ENCODE data around the gene LEF1.

The LEF1 gene

GRCh38 chr4:108109997-108110416 is 58.7 kb downstream of the LEF1 start:
- no peak for DNase-seq (ENCODE audit: low read depth)

GRCh38 chr4:108109111-108109510 is 59.6 kb downstream of the LEF1 start:
- no peak for DNase-seq (ENCODE audit: low read depth)

GRCh38 chr4:108107729-108108382 is 60.9 kb downstream of the LEF1 start:
- DNase-seq (ENCODE audit: low read depth), result no peak

GRCh38 chr4:108107101-108107500 is 61.6 kb downstream of the LEF1 start:
- DNase-seq (ENCODE audit: low read depth), result no peak

GRCh38 chr4:108106186-108106585 is 62.5 kb downstream of the LEF1 start:
- DNase-seq (ENCODE audit: low read depth), result no peak

GRCh38 chr4:108103099-108103862 is 65.5 kb downstream of the LEF1 start:
- no peak for DNase-seq (ENCODE audit: low read depth)

- no peak for DNase-seq (ENCODE audit: low read depth)
Observed at GRCh38 chr4:108100827-108101226, 67.9 kb downstream of the LEF1 start.

GRCh38 chr4:108099838-108100237 is 68.9 kb downstream of the LEF1 start:
- DNase-seq (ENCODE audit: low read depth), result no peak

GRCh38 chr4:108097990-108098553 is 70.7 kb downstream of the LEF1 start:
- no peak for DNase-seq (ENCODE audit: low read depth)

GRCh38 chr4:108094923-108095482 is 73.7 kb downstream of the LEF1 start:
- DNase-seq (ENCODE audit: low read depth), result no peak

GRCh38 chr4:108094131-108094530 is 74.6 kb downstream of the LEF1 start:
- DNase-seq (ENCODE audit: low read depth), result no peak

GRCh38 chr4:108092288-108092687 is 76.4 kb downstream of the LEF1 start:
- no peak for DNase-seq (ENCODE audit: low read depth)

GRCh38 chr4:108087293-108087967 is 81.3 kb downstream of the LEF1 start:
- no peak for DNase-seq (ENCODE audit: low read depth)

GRCh38 chr4:108081256-108081655 is 87.5 kb downstream of the LEF1 start:
- no peak for DNase-seq (ENCODE audit: low read depth)

- DNase-seq (ENCODE audit: low read depth), result no peak
Observed at GRCh38 chr4:108080747-108081146, 88.0 kb downstream of the LEF1 start.

GRCh38 chr4:108078024-108078733 is 90.6 kb downstream of the LEF1 start:
- no peak for DNase-seq (ENCODE audit: low read depth)

GRCh38 chr4:108072300-108072699 is 96.4 kb downstream of the LEF1 start:
- DNase-seq (ENCODE audit: low read depth), result no peak

- no peak for DNase-seq (ENCODE audit: low read depth)
Observed at GRCh38 chr4:108070775-108071174, 98.0 kb downstream of the LEF1 start.

GRCh38 chr4:108068442-108068841 is 100.3 kb downstream of the LEF1 start:
- DNase-seq (ENCODE audit: low read depth), result peak; percentile 40

GRCh38 chr4:108060686-108061321 is 107.9 kb downstream of the LEF1 start:
- DNase-seq (ENCODE audit: low read depth), result no peak

GRCh38 chr4:108060164-108060563 is 108.6 kb downstream of the LEF1 start:
- DNase-seq (ENCODE audit: low read depth), result no peak

Measured in GM04503 (cell line).